Measurements from ENCODE around the gene FGFRL1.

FGFRL1 gene

GRCh38 chr4:1009542-1010394 is 1.7 kb upstream of the FGFRL1 start:
- no peak for DNase-seq

GRCh38 chr4:1010395-1011021 is 918 bp upstream of the FGFRL1 start:
- no peak for DNase-seq

GRCh38 chr4:1011666-1012033 is 224 bp downstream of the FGFRL1 start:
- no peak for DNase-seq

GRCh38 chr4:1012034-1012739 is 761 bp downstream of the FGFRL1 start:
- no peak for DNase-seq

- no peak for DNase-seq
Observed at GRCh38 chr4:1013225-1014073, 2.0 kb downstream of the FGFRL1 start.

GRCh38 chr4:1014291-1015167 is 3.1 kb downstream of the FGFRL1 start:
- no peak for DNase-seq

- no peak for DNase-seq
Observed at GRCh38 chr4:1015179-1015578, 3.8 kb downstream of the FGFRL1 start.

- DNase-seq: no peak
Observed at GRCh38 chr4:1015746-1016145, 4.3 kb downstream of the FGFRL1 start.

GRCh38 chr4:1017211-1017610 is 5.8 kb downstream of the FGFRL1 start:
- DNase-seq: no peak

GRCh38 chr4:1017706-1018105 is 6.3 kb downstream of the FGFRL1 start:
- DNase-seq: no peak

- DNase-seq: no peak
Observed at GRCh38 chr4:1018147-1019020, 7.0 kb downstream of the FGFRL1 start.

GRCh38 chr4:1019320-1019719 is 7.9 kb downstream of the FGFRL1 start:
- DNase-seq: no peak

- DNase-seq: no peak
Observed at GRCh38 chr4:1019729-1020470, 8.5 kb downstream of the FGFRL1 start.

GRCh38 chr4:1021386-1022050 is 10.1 kb downstream of the FGFRL1 start:
- DNase-seq: no peak

GRCh38 chr4:1022051-1022738 is 10.8 kb downstream of the FGFRL1 start:
- DNase-seq: no peak

GRCh38 chr4:1022739-1023066 is 11.3 kb downstream of the FGFRL1 start:
- DNase-seq: no peak

- no peak for DNase-seq
Observed at GRCh38 chr4:1023075-1023640, 11.7 kb downstream of the FGFRL1 start.

GRCh38 chr4:1023895-1024740 is 12.7 kb downstream of the FGFRL1 start:
- DNase-seq: no peak

Data from NCI-H1092 (cell line).